AG09319 (cell line): ENCODE data around the gene MS4A15.
"Not testable (repeated sequence)": the region's sequence is repeated elsewhere in the genome, so short reads cannot be mapped to it uniquely, and the experiment has no call there.

Experiments used
- DNase-seq: peaks from one replicate; pipeline ENCODE4 v3.0.0-alpha.2; 2010; ENCODE audit warnings: low read depth; ENCODE audit errors: extremely low read depth
- CTCF ChIP-seq: IDR thresholded peaks from 2 replicates; pipeline ENCODE4 v1.5.1; 2011; ENCODE audit warnings: low read depth, mild to moderate bottlenecking, inconsistent platforms, low read length, moderate library complexity

The MS4A15 gene

GRCh38 chr11:60750911-60751310, 5.8 kb upstream of the MS4A15 start:
- no peak for DNase-seq
- no peak for TF ChIP-seq CTCF

GRCh38 chr11:60753309-60753708, 3.4 kb upstream of the MS4A15 start:
- no peak for TF ChIP-seq CTCF
- DNase-seq: no peak

- TF ChIP-seq CTCF: no peak
- DNase-seq: no peak
These were observed 1.8 kb upstream of the MS4A15 start for GRCh38 chr11:60754887-60755286.

GRCh38 chr11:60757231-60757800, 649 bp downstream of the MS4A15 start:
- no peak for DNase-seq
- no peak for TF ChIP-seq CTCF

- DNase-seq: not testable (repeated sequence)
These were observed 2.0 kb downstream of the MS4A15 start for GRCh38 chr11:60758671-60759070.

- DNase-seq: not testable (repeated sequence)
These were observed 3.0 kb downstream of the MS4A15 start for GRCh38 chr11:60759438-60760225.

- no peak for DNase-seq
- no peak for TF ChIP-seq CTCF
These were observed 4.9 kb downstream of the MS4A15 start for GRCh38 chr11:60761436-60762190.
